Lung (tissue), 12 donors: ENCODE measurements around the gene LACTBL1. TPM values are rescaled to one million over a fixed set of nuclear protein-coding genes. Genes with fewer than 3 reads are reported as not detected.

Experiments
- ATAC-seq: fragments of 200-7000 bp; cut with Tn5 transposase; one replicate; pipeline ENCODE4 v1.9.1; 2020; ENCODE audit warnings: moderate number of reproducible peaks; ENCODE audit not compliant: insufficient read depth, low FRiP score
- DNase-seq, 3 donors: peaks; one replicate each; pipeline ENCODE4 v3.0.0-alpha.2; 2013 to 2017
- H3K27ac ChIP-seq, 2 donors: one replicate each; pipeline ENCODE4 v1.5.1; 2013; ENCODE audit warnings: mild to moderate bottlenecking in 2 of 2, moderate library complexity in 2 of 2, control low read depth in 1 of 2, inconsistent platforms in 1 of 2, low read depth in 1 of 2, low read length in 1 of 2
- H3K27me3 ChIP-seq, 3 donors: one replicate each; pipeline ENCODE4 v1.5.1; 2013; ENCODE audit warnings: low read length in 2 of 3; ENCODE audit not compliant: control insufficient read depth in 3 of 3, insufficient read depth in 3 of 3
- H3K36me3 ChIP-seq, 4 donors: one replicate each; pipeline ENCODE4 v1.5.1; 2013; ENCODE audit warnings: low read length in 4 of 4, mild to moderate bottlenecking in 1 of 4, moderate library complexity in 1 of 4; ENCODE audit not compliant: control insufficient read depth in 4 of 4, insufficient read depth in 4 of 4
- H3K4me1 ChIP-seq, 5 donors: one replicate each; pipeline ENCODE4 v1.5.1; 2013; ENCODE audit warnings: low read length in 5 of 5, mild to moderate bottlenecking in 2 of 5, moderate library complexity in 1 of 5; ENCODE audit not compliant: control insufficient read depth in 5 of 5, insufficient read depth in 5 of 5
- H3K4me3 ChIP-seq: one replicate; pipeline ENCODE4 v1.5.1; 2013; ENCODE audit warnings: mild to moderate bottlenecking, control low read depth, moderate library complexity
- H3K9ac ChIP-seq, 2 donors: one replicate each; pipeline ENCODE4 v1.5.1; 2013; ENCODE audit warnings: low read length in 2 of 2, control low read depth in 1 of 2; ENCODE audit not compliant: insufficient read depth in 1 of 2
- H3K9me3 ChIP-seq, 4 donors: one replicate each; pipeline ENCODE4 v1.5.1; 2013; ENCODE audit warnings: low read length in 3 of 4, mild to moderate bottlenecking in 1 of 4, moderate library complexity in 1 of 4; ENCODE audit not compliant: control insufficient read depth in 4 of 4, insufficient read depth in 3 of 4
- WGBS, 2 donors: extraction: QIAGEN DNeasy Blood & Tissue Kit; methylation state at CpG; one replicate each; pipeline ENCODE4 v1.1.7; 2013; 5-methylcytosine and 5-hydroxymethylcytosine counted together
- polyA plus RNA-seq, 2 donors: library from polyadenylated mRNA; stranded (reverse); fragments of 200-250 nt; gene quantifications; one replicate each; pipeline ENCODE4 v1.2.1, GENCODE V29; 2013
- total RNA-seq, 2 donors: library from RNA; depleted of rRNA in 1 of 2; stranded (reverse); fragments of >200 nt in 1 of 2; gene quantifications; one replicate each; pipeline ENCODE4 v1.2.1, GENCODE V29; 2014 to 2021
- TF ChIP-seq, protein P1 (sequence below): IDR thresholded peaks from 2 replicates; pipeline ENCODE4 v1.5.1; 2012; ENCODE audit warnings: mild to moderate bottlenecking; ENCODE audit errors: control extremely low read depth, extremely low read depth
- donor health status: control.
- donor health status: control.
- donor health status: Bipolar disorder and iron deficiency.
- donor health status: healthy.
- donor health status: DM: yes; HTN: yes; CAD: no.

The LACTBL1 gene
- total and polyA plus RNA-seq, 4 donors: not detected

DNA sequence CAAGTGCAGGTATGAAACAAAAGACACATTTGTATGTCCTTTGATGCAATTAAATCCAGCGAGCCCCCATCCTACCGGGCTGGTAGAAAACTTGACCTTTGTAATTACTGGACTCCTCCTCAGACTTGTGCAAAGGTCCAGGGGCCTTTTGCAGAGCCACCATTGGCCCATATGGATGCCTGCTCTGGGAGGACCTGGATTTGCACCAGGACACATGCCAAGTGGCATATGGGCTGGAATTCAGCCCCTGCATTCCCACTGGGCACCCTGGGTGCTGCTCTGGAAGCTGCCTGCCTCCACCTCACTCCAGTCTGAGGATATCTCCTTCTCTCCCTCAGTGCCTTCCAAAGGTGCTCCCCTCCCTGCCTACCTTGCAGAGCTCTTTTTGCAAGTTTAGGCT is 36.0 kb downstream of the LACTBL1 start:
- peaks cover 0 to 7% (median 4%) of the 10 kb centered on the region in 4 donors for H3K9me3 ChIP-seq
- H3K27ac ChIP-seq: no peak overlapping the region
- 49 to 76% methylated on average over 2 of the region's 2 CpGs for WGBS, 2 donors
- TF ChIP-seq, protein P1, sequence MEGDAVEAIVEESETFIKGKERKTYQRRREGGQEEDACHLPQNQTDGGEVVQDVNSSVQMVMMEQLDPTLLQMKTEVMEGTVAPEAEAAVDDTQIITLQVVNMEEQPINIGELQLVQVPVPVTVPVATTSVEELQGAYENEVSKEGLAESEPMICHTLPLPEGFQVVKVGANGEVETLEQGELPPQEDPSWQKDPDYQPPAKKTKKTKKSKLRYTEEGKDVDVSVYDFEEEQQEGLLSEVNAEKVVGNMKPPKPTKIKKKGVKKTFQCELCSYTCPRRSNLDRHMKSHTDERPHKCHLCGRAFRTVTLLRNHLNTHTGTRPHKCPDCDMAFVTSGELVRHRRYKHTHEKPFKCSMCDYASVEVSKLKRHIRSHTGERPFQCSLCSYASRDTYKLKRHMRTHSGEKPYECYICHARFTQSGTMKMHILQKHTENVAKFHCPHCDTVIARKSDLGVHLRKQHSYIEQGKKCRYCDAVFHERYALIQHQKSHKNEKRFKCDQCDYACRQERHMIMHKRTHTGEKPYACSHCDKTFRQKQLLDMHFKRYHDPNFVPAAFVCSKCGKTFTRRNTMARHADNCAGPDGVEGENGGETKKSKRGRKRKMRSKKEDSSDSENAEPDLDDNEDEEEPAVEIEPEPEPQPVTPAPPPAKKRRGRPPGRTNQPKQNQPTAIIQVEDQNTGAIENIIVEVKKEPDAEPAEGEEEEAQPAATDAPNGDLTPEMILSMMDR: no peak
- no peaks in the 10 kb centered on the region for H3K36me3 ChIP-seq
- no peaks in the 10 kb centered on the region for H3K27me3 ChIP-seq
- H3K9ac ChIP-seq: no peak overlapping the region
- no peak overlapping the region for H3K4me3 ChIP-seq
- no peak for DNase-seq
- ATAC-seq: no peak
- no peaks in the 10 kb centered on the region for H3K4me1 ChIP-seq

DNA sequence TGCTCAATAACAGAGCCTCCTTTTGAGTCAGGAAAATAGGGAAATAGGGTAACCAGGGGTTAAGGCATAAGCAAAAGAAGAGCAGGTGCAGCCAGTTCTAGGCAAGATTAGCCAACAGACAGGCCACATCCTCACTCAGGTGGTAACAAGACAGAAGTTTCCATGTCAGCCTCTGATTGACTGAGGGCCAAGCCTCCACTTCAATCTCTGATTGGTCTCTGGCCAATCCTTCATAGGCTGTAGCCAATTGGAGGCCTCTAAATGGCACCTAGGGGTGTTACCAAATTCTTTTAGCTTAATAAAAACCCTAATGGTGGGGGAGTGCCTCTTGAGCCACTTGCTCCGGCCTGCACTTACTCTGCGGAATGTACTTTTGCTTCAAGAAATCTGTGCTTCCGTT is 37.2 kb downstream of the LACTBL1 start:
- DNase-seq (no peak), ATAC-seq (no peak)
- Histone ChIP-seq H3K27me3 (no peaks in the 10 kb centered on the region), H3K4me1 (no peaks in the 10 kb centered on the region), H3K9me3 (peaks cover 0 to 7% (median 4%) of the 10 kb centered on the region in 4 donors), H3K4me3 (no peak overlapping the region), H3K27ac (no peak overlapping the region), H3K36me3 (no peaks in the 10 kb centered on the region), H3K9ac (no peak overlapping the region)
- 87 to 96% methylated on average over 3 of the region's 3 CpGs for WGBS, 2 donors
- TF ChIP-seq, protein P1: no peak

DNA sequence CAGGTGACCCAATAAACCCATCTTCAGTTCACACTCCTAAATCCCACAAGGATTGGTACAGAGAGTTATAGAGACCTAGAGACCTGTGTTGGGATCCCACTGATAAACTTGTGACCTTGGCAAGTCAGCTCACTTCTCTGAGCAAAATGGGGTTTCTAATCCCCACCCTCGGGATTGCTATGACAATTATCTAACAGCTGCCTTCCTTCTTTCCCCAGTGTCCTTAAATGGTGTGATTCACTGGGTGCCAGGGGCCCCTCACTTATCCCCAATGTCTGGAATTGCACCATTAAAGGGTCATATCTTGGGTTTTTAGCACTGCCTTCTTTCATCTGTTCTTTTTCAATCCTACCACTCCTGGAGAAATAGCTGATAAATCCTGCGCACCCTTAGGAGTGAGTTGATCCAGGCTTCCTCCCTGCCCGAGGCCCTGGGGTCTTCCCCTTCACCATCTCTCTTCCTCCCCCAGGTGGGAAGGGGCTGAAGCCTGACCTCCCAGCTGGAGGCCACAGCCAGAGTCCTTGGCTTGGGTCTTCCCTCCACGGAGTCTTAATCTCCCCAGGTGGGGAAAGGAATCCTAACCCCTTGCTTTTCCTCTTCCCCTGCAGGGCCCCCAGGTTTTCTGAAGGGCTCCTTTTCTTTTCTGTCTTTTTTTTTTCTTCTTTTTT is 39.7 kb downstream of the LACTBL1 start:
- no peaks in the 10 kb centered on the region for H3K36me3 ChIP-seq
- no peak overlapping the region for H3K9ac ChIP-seq
- H3K27ac ChIP-seq: no peak overlapping the region
- no peaks in the 10 kb centered on the region for H3K4me1 ChIP-seq
- ATAC-seq: no peak
- no peak overlapping the region for H3K4me3 ChIP-seq
- WGBS, 2 donors: 45 to 59% methylated on average over 4 of the region's 4 CpGs
- no peak for DNase-seq
- H3K9me3 ChIP-seq: peaks cover 0 to 7% (median 3%) of the 10 kb centered on the region in 4 donors
- TF ChIP-seq, protein P1: no peak
- no peaks in the 10 kb centered on the region for H3K27me3 ChIP-seq
